CD4-positive, alpha-beta T cell treated with Interleukin-17A for 1 hour (primary cell): ENCODE results near the gene CCDC33.

Experiments
- DNase-seq: peaks from one replicate; pipeline ENCODE4 v3.0.0-alpha.2; 2020

CCDC33 gene

GRCh38 chr15:74317820-74318375, 81.8 kb downstream of the CCDC33 start:
- DNase-seq, result no peak

- DNase-seq, result no peak
Measured at GRCh38 chr15:74318376-74319137, 82.4 kb downstream of the CCDC33 start.

- no peak for DNase-seq
Measured at GRCh38 chr15:74319138-74319460, 83.0 kb downstream of the CCDC33 start.

GRCh38 chr15:74319596-74320351, 83.6 kb downstream of the CCDC33 start:
- DNase-seq, result no peak

GRCh38 chr15:74320352-74321247, 84.5 kb downstream of the CCDC33 start:
- peak; percentile 7 for DNase-seq

- DNase-seq, result peak; percentile 52
Measured at GRCh38 chr15:74322558-74323180, 86.5 kb downstream of the CCDC33 start.

- DNase-seq, result no peak
Measured at GRCh38 chr15:74324714-74325113, 88.6 kb downstream of the CCDC33 start.

DNA sequence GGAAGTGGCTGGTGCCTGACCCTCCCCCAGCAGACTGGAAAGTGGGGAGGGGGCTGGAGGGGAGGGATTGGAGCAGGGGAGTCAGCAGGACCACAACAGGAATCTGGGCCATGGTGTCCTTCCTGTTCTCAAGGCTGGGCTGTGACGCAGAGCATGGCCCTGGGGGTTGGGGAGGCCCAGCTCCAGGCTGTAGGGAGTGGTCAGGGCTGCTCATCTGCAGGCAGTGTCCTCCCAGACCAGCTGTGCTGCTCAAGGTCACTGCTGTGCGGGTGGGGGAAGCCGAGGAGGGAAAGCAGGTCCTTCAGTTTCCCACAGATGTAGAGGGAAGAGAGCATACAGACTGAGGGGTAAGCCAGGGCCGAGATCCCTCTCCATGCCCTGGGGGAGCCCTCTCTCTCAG, 90.6 kb downstream of the CCDC33 start:
- no peak for DNase-seq

GRCh38 chr15:74327756-74328155, 91.6 kb downstream of the CCDC33 start:
- no peak for DNase-seq

DNA sequence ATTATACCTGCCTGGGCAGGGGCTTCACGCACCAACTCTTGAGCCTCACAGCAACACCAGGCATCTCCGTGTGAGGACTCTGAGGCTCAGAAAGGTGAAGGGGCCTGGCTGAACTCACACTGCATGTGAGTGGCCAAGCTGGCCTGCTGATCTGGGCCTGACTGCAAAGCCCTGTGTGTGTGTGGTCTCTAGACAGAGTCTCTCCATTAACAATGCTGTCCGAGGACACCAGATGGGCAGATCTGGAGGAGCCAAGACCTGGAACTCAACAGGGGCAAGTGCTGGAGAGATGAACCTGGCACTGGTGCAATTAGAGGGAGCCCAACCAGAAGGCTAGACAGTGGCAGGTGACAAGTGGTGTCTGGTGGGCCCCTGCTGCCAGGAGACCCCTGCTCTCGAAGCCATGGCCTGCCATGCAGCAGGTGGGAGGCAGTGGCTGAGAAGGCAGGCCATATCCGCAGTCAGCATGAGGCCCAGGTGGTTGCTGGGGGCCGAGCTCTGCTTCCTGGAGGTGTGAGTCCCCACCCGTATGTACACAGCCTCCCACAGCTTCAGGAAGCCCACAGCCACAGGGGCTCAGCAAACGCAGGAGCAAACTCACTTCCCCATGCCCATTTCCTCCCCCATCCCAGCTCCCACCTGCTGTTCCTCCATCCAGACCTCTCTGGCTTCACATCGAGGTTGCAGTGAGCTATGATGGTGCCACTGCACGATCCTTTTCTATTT, 92.4 kb downstream of the CCDC33 start:
- DNase-seq, result no peak

DNA sequence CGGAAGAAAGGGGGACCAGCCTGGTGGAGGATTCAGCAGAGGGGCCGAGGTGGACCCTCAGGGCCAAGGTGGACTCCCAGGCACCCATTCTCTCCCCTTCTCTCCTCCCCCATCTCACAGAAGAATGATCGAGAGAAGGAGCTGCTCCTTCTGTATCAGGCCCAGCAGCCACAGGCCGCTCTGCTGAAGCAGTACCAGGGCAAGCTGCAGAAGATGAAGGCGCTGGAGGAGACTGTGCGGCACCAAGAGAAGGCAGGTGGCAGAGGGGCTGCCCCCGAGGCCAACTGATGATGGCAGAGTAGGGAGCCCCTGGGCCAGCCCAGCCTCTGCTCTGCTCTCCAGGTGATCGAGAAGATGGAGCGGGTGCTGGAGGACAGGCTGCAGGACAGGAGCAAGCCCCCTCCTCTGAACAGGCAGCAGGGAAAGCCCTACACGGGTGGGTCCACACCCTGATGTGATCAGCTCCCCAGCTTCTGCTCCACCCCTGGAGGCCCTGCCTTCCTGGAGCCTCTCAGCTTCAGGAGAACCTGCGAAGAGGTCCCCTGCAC, 94.8 kb downstream of the CCDC33 start:
- DNase-seq, result no peak

DNA sequence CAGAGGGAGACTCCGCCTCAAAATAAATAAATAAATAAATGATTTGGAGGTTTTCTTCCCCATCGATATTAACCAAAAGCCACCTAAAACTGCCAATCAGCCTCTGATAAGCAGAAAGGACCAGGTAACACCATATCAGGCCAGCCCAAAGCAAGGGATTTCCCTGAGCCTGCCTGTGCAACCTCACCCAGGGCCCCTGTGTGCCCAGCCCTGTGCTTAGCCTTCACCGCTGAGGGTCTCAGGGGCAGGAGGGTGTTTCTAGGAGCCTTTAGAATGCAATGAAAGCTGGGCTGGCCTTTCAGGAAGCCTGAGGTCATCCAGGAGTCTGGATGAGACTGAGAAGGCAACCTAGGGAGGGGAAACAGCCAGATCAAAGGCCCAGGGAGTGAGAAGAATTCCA, 95.9 kb downstream of the CCDC33 start:
- no peak for DNase-seq

DNA sequence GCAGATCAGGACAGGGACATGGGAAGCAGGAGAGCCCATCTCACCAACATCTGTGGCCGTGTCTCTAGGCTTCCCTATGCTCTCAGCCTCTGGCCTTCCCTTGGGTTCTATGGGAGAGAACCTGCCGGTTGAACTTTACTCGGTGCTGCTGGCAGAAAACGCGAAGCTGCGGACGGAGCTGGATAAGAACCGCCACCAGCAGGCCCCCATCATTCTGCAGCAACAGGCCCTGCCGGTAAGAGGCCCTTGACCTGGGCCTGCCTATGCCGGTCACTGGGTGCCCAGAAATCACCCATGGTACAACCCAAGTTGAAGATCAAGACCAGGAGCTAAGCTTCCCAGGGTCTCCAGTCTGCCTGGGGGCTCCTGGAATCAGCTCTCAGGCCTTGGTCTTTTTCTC, 96.5 kb downstream of the CCDC33 start:
- no peak for DNase-seq

GRCh38 chr15:74333093-74333492, 97.0 kb downstream of the CCDC33 start:
- DNase-seq, result no peak

DNA sequence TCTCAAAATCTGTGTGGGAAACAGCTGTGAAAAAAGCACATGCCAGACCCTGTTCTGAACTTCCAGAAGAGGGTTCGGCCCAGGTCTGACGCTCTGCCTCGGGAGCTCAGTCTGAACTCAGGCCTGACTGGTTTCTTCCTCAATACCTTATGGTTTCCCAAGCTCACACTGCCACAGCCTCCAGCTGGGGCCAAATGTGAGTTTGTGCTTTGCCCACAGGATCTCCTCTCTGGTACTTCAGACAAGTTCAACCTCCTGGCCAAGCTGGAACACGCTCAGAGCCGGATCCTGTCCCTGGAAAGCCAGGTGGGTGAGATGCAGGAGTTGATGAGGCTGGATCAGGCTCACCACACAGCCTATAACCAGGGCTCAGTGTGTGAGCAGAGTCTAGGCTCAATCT, 97.5 kb downstream of the CCDC33 start:
- DNase-seq, result no peak

DNA sequence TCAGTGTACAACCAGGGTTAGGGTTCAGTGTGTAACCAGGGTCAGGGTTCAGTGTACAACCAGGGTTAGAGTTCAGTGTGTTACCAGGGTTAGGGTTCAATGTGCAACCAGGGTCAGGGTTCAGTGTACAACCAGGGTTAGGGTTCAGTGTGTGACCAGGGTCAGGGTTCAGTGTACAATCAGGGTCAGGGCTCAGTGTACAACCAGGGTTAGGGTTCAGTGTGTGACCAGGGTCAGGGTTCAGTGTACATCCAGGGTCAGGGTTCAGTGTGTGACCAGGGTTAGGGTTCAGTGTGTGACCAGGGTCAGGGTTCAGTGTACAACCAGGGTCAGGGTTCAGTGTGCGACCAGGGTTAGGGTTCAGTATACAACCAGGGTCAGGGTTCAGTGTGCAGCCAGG, 98.0 kb downstream of the CCDC33 start:
- no peak for DNase-seq

GRCh38 chr15:74335396-74335795, 99.3 kb downstream of the CCDC33 start:
- no peak for DNase-seq

GRCh38 chr15:74336061-74337005, 100.2 kb downstream of the CCDC33 start:
- DNase-seq, result no peak

DNA sequence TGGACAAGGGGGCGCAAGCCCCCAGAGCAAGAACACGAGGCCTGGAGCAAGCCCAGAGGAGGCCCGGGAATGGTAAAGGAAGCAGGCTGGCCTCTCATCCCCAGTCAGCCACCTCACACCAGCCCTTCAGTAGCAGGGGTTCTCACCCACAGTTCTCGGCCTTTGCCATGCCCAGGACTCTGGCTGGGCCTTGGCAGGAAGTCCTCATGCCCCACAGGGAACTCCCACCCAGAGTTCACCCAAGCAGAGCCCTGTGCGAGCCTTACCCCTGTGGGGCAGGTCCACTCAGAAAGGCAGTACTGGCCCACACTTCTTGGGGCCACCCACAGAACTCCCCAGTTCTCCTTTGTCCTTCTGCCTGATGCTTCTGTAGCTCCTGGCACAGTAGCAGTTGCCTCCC, 101.0 kb downstream of the CCDC33 start:
- DNase-seq, result no peak

GRCh38 chr15:74337607-74338211, 101.6 kb downstream of the CCDC33 start:
- DNase-seq, result no peak
